DMS153 treated with DMSO at 0.1 percent for 48 hours (cell line): ENCODE results near the gene KNG1.
"Not testable (repeated sequence)": the region's sequence is repeated elsewhere in the genome, so short reads cannot be mapped to it uniquely, and the experiment has no call there.

Source experiments
- DNase-seq: peaks from one replicate; lab custom pipeline; 2025; ENCODE audit not compliant: unreplicated experiment; lab: John Stamatoyannopoulos, UW

The KNG1 gene

GRCh38 chr3:186708983-186709679 is 8.0 kb upstream of the KNG1 start:
- no peak for DNase-seq

- DNase-seq: not testable (repeated sequence)
These were observed 6.5 kb upstream of the KNG1 start for GRCh38 chr3:186710694-186711093.

DNA sequence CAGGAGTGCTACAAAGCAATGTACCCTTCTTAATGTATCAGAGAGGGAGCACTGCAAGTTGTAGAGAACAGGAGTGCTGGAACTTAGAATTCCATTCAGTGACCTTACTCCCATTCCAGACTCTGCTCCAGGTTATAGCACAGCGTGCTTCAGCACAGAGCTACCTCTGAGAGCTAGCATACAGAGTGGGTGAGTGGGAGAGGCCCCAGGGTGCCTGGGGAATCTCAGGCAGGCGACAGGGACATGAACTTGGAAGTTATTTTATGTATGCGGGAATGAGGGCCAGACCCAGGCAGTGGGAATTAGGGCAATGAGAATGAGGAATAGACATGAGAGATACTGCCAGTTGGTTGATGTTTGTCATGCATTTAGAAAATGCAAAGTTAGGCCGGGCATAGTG is 3.7 kb upstream of the KNG1 start:
- no peak for DNase-seq

- DNase-seq: no peak
These were observed 3.0 kb downstream of the KNG1 start for GRCh38 chr3:186719945-186720739.

- DNase-seq: no peak
These were observed 5.3 kb downstream of the KNG1 start for GRCh38 chr3:186722457-186722856.

DNA sequence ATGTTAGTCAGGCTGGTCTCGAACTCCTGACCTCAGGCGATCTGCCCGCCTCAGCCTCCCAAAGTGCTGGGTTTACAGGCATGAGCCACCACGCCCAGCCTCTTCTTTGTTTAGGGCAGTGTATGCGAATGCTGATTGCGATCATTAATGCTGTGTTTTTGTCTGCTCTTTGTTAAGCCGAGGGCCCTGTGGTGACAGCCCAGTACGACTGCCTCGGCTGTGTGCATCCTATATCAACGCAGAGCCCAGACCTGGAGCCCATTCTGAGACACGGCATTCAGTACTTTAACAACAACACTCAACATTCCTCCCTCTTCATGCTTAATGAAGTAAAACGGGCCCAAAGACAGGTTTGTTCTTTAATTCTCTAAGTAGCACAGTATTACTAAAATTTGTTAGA is 7.8 kb downstream of the KNG1 start:
- no peak for DNase-seq

DNA sequence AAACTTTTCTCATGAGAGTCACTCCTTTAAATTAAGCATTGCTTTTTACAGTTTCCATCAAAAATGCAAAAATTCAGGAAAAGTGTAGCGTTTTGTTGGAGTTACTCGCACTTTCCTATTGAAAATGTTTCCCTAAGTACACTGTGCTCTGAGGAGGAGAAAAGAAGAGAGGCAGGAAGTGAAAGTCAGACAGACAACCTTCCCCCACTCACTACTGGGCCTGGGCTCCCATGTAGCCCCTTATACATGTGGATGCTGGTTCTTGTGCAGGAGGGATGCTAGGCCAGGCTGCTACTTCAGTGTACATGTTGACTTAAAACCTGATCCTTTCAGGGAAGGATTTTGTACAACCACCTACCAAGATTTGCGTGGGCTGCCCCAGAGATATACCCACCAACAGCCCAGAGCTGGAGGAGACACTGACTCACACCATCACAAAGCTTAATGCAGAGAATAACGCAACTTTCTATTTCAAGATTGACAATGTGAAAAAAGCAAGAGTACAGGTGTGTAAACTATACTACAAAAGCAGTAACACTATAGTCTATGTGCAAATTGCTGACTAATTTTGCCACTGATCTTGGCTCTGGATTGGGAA is 15.1 kb downstream of the KNG1 start:
- no peak for DNase-seq

GRCh38 chr3:186742618-186743380 is 25.6 kb downstream of the KNG1 start:
- no peak for DNase-seq

GRCh38 chr3:186743666-186744065 is 26.5 kb downstream of the KNG1 start:
- DNase-seq: no peak

- no peak for DNase-seq
These were observed 28.8 kb downstream of the KNG1 start for GRCh38 chr3:186746008-186746407.

- no peak for DNase-seq
These were observed 33.2 kb downstream of the KNG1 start for GRCh38 chr3:186750316-186750715.

DNA sequence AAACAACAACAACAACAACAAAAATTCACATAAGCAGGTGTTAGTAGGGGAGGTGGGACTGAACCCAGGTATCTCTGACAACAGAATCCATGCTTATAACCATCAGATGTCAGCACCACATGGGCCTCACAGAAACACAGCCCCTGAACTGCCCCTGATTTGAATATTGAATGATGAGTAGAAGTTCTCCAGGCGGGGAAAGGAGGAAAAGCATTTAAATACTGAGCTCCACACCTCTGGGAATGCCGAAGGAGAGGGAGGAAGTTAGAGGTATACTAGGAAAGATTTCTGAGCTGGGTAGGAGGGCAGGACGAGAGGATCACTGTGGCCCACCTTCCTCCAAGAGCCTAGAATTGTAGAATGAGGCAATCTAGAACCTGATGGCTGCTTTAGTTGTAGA is 34.3 kb downstream of the KNG1 start:
- DNase-seq: no peak

GRCh38 chr3:186754006-186754405 is 36.8 kb downstream of the KNG1 start:
- no peak for DNase-seq

DNA sequence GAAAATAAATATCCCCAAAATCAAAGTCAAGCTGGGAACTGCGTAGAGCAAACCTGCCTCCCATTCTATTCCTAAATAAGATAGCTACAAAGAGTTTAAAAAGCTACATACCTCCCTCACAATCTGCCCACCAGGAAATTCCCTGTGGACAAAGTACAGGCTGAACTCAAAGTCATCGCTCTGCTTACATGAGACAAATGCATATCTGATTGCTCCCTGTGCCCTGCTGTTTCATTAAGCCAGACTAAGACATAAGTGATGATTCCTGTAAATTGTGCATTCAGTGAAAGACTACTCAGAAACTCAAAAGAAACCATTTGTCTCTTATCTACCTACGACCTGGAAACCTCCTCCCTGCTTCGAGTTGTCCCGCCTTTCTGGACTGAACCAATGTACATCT is 37.7 kb downstream of the KNG1 start:
- no peak for DNase-seq

DNA sequence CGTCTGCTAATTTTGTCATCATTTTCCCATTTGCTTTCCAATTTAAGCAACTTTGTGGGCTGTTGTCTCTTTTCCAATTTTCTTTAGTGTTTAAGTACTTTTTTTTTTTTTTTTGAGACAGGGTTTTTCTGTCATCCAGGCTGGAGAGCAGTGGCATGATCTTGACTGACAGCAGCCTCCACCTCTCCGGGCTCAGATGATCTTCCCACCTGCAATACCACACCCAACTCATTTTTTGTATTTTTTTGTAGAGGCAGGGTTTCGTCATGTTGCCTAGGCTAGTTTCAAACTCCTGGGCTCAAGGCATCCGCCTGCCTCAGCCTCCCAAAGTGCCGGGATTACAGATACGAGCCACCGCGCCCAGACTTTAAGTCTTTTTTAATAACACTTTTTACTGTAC is 40.1 kb downstream of the KNG1 start:
- no peak for DNase-seq

- no peak for DNase-seq
These were observed 40.6 kb downstream of the KNG1 start for GRCh38 chr3:186757686-186758220.

DNA sequence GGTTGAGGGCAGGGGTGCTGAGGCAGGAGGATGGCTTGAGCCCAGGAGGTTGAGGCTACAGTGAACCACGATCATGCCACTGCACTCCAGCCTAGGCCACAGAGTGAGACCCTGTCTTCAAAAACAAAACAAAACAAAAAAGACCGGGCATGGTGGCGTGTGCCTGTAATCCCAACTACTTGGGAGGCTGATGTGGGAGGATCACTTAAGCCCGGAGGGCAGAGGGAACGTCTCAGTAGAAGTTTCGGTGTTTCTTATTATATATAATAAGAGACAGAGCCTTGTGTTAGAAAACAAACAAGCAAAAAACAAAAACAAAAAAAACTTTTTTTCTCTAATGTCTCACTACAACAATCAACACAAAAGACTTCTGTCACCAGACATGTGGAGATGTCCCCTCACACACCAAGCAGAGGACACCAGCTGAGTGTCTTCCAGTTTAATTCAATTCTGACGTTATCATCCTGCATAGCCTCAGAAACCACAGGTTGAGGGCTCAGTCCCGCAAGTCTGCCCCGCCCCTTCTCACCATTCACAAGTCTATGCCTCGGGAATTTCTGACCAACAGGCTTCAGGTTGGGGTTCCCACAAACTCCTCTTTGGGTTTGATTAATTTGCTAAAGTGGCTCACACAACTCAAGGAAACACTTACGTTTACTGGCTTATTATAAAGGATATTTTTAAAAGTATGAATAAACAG is 42.2 kb downstream of the KNG1 start:
- DNase-seq: no peak

GRCh38 chr3:186760141-186760833 is 43.1 kb downstream of the KNG1 start:
- no peak for DNase-seq

- DNase-seq: no peak
These were observed 43.8 kb downstream of the KNG1 start for GRCh38 chr3:186760897-186761447.

- DNase-seq: no peak
These were observed 55.1 kb downstream of the KNG1 start for GRCh38 chr3:186772281-186772694.
